GM20000 (cell line): ENCODE data around the gene MED16.
"Not testable (repeated sequence)": the region's sequence is repeated elsewhere in the genome, so short reads cannot be mapped to it uniquely, and the experiment has no call there.

ENCODE experiments used
- DNase-seq: peaks from one replicate; pipeline ENCODE4 v3.0.0; 2012; ENCODE audit warnings: low spot score
- TF ChIP-seq, protein P1 (sequence below): IDR thresholded peaks from 2 replicates; pipeline ENCODE4 v1.5.1; 2012; ENCODE audit warnings: mild to moderate bottlenecking, control low read depth; ENCODE audit errors: extremely low read depth, missing control alignments

The MED16 gene

DNA sequence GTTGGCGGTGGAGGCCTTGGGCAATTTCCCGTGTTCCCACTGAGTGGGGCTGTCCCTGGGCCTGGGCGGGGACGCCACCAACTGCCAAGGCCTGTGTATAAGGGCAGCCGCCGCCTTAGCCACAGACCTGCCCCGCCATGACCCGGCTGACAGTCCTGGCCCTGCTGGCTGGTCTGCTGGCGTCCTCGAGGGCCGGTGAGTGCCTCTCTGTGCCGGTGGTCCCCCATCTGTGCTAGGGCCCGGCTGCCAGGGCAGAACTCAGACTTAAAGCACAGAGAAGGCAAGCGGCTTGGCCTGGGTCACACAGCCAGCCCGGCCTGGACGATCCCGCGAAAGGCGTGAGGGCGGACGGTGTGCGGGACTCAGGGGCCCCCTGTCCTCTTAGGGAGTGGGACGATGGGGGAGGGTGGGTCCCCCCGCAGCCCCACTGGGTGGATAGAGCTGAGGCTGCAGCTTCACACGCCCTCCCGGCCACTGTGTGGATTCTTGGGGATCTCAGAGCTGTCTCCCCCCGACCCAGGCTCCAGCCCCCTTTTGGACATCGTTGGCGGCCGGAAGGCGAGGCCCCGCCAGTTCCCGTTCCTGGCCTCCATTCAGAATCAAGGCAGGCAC, 65.2 kb downstream of the MED16 start, which contains the start of gene AZU1:
Gene AZU1 (plus strand): TSS at position 128 of the 612 bp plus-strand sequence. CDS start 10 bp downstream, at position 138.
- no peak for DNase-seq
- TF ChIP-seq, protein P1, sequence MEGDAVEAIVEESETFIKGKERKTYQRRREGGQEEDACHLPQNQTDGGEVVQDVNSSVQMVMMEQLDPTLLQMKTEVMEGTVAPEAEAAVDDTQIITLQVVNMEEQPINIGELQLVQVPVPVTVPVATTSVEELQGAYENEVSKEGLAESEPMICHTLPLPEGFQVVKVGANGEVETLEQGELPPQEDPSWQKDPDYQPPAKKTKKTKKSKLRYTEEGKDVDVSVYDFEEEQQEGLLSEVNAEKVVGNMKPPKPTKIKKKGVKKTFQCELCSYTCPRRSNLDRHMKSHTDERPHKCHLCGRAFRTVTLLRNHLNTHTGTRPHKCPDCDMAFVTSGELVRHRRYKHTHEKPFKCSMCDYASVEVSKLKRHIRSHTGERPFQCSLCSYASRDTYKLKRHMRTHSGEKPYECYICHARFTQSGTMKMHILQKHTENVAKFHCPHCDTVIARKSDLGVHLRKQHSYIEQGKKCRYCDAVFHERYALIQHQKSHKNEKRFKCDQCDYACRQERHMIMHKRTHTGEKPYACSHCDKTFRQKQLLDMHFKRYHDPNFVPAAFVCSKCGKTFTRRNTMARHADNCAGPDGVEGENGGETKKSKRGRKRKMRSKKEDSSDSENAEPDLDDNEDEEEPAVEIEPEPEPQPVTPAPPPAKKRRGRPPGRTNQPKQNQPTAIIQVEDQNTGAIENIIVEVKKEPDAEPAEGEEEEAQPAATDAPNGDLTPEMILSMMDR = no peak

DNA sequence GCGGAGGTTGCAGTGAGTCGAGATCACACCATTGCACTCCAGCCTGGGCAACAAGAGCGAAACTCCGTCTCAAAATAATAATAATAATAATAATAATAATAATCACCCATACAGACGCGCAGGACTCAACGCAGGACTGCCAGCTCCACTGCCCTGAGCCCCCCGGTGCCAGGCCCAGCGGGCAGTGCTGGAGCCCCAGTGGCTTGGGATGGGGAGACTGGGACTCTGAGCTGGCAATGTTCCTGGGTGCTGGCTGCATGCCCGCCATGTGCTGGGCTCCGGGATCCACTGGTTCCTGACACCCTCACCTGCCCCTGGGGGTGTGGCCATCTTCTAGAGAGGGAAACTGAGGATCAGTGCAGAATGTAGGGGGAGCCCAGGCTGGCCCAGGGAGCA, 65.7 kb downstream of the MED16 start:
- TF ChIP-seq, protein P1 = no peak
- no peak for DNase-seq

DNA sequence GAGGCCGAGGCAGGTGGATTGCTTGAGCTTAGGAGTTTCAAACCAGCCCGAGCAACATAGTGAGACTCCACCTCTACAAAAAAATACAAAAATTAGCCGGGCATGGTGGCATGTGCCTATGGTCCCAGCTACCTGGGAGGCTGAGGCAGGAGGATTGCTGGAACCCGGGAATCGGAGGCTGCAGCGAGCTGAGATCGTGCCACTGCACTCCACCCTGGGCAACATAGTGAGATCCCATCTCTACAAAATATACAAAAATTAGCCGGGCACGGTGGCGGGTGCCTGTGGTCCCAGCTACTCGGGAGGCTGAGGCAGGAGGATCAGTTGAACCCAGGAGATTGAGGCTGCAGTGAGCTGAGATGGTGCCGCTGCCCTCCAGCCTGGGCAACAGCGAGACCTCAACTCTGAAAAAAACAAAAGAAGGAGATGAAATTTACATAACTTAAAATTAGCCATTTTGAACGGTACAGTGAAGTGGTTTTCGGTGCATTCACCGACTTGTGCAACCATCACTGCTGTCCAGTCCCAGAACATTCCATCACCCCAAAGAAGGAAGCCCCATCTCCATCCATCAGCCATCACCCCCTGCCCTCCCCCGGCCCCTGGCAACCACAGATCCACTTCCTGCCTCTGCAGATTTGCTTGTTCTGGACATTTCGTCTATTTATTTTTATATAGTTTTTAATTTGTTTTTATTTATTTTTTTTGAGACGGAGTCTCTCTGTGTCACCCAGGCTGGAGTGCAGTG, 66.9 kb downstream of the MED16 start:
- TF ChIP-seq, protein P1 = no peak
- DNase-seq = no peak

DNA sequence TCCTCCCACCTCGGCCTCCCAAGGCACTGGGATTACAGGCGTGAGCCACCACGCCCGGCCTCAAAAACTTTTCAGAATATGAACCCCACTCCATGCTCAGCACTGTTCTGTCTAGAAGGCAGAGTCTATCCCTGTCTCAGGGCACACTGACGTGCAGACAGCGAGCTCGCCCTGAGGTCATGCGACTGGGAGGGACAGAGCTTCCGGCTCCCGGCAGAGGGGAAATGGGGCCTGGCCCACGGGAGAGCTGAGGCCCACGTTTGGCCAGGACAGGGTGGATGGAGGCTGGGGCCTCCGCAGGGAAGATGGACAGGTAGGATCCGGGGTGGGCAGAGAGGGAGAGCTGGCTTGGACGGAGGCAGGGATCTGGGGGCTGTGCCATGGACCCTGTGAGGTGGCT, 68.1 kb downstream of the MED16 start:
- TF ChIP-seq, protein P1 = no peak
- DNase-seq = no peak

DNA sequence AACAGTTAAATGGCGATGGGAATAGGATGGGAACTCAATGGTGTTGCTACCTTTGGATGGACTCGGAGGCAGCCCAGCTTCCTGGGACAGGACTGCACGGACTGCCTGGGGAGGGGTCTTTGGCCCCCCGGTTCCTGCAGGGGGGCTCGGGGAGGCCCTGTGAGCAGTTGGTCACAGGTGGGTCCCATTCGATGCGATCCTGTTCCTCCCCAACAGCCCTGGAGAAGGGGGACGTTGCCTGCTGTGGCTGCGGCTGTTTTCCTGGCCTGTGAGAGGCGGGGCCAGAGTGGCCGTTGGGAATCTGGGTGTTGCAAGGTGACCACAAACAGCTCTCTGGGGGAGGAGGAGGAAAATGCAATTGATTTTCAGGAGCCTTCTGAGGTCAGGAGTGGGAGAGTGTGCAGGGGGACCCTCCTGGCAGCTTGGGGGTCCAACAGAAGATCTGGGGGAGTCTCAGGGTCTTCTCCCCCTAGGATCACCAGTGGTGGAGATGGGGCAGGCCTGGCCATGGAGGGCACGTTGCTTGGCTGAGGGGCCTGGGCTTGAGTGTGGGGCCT, 69.3 kb downstream of the MED16 start:
- TF ChIP-seq, protein P1 = no peak
- no peak for DNase-seq

DNA sequence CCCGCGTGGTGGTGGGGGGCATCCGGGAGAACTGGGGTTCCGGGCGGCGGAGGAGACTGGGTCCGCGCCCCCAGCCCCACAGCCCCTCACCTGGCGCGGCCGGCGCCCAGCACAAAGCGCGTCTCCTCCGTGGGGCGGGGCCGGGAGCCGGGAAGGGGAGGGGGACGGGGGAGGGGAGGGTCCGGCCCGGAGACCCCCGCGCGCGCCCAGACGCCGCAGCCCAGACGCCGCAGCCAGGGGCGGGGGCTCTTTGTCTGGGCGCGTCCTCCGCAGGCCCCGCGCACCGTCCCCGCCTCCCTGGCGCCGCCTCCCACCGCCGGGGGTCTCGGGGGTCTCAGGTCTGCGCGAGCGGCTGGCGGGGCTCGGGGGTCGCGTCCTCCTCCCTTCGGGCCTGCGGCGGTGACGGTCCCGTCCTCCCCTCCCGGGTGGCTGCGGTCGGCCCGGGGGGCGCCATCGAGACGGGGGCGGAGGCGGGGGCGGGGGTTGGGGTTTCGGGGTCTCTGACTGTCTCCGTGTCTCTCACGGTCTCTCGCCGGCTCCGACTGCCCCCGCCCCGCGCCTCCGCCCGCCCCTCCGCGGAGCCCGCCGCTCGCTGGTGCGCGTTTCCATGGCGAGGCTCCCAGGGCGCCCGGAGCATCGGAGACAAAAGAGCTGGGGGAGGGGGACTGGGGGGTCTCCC, 71.0 kb downstream of the MED16 start, which contains the start of gene PLPPR3:
Gene PLPPR3 (minus strand): TSS at position 131 of the 679 bp plus-strand sequence. CDS start 396 bp downstream, outside the sequence.
- TF ChIP-seq, protein P1 = no peak
- DNase-seq = no peak

DNA sequence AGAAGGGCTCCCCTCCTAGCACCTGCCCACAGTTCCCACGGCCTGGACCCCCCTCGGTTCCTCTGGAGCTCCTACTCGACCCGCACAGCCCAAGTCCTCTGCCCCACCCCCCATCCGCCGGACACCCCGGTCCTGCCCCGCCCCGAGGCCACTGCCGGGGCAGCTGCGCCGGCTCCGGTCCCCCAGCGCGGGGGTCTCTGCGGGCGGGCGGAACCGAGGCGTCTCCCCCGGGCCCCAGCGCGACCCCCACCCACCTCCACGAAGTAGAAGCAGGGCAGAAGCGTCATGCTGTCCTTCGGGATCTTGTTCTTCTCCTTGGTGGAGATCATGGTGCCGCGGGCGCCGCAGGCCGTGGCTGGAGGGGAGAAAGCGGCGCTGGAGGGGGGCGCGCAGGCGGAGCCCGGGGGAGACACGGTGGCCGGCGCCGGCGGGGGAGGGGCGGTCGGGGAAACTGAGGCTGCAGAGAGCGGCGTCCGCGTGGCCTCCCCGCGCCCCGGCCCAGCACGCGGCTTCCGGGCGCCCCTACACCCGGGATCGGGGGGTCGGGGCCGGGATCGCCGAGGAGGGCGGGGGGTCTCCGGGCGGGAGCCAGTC, 71.7 kb downstream of the MED16 start:
- TF ChIP-seq, protein P1 = no peak
- no peak for DNase-seq

DNA sequence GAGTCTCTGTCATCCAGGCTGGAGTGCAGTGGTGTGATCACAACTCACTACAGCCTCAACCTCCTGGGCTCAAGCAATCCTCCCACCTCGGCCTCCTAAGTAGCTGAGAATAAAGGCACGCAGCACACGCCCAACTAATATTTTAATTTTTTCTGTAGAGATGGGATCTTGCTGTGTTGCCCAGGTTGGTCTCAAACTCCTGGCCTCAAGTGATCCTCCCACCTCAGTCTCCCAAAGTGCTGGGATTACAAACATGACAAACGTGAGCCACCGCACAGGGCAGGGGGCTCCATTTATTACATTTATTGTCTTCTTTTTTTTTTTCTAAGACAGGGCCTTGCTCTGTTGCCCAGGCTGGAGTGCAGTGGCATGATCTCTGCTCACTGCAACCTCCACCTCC, 72.8 kb downstream of the MED16 start:
- not testable (repeated sequence) for DNase-seq
